Colonic mucosa (tissue), 4 donors: ENCODE results near the gene HRAS. TPM values are rescaled to one million over a fixed set of nuclear protein-coding genes. Genes with fewer than 3 reads are reported as not detected.

ENCODE experiments used
- DNase-seq: peaks from one replicate; pipeline ENCODE4 v3.0.0-alpha.2; 2020
- H3K27ac ChIP-seq: fragments of 200-600 bp; one replicate; pipeline ENCODE4 v1.8.0; 2021
- H3K27me3 ChIP-seq: fragments of 200-600 bp; one replicate; pipeline ENCODE4 v1.8.0; 2021
- H3K36me3 ChIP-seq: fragments of 200-600 bp; one replicate; pipeline ENCODE4 v1.8.0; 2021
- H3K4me1 ChIP-seq: fragments of 200-600 bp; one replicate; pipeline ENCODE4 v1.8.0; 2021; ENCODE audit warnings: mild to moderate bottlenecking
- H3K4me3 ChIP-seq: fragments of 200-600 bp; one replicate; pipeline ENCODE4 v1.8.0; 2021
- H3K9ac ChIP-seq, 2 donors: one replicate each; pipeline ENCODE4 v1.7.0; 2013; ENCODE audit warnings: control low read depth in 2 of 2, low read depth in 2 of 2, low read length in 2 of 2
- H3K9me3 ChIP-seq: fragments of 200-600 bp; one replicate; pipeline ENCODE4 v1.8.0; 2021
- CTCF ChIP-seq: fragments of 200-600 bp; IDR thresholded peaks from one replicate; pipeline ENCODE4 v1.8.0; 2022; ENCODE audit warnings: antibody characterized with exemption, mild to moderate bottlenecking
- intact Hi-C: fragments of 100-400 bp; cut with DNase I; formaldehyde crosslinking; loops from one replicate; pipeline ENCODE4 v1.14.1; 2022
- total RNA-seq, 2 donors: library from RNA; stranded (reverse); fragmentation: NEBNext Ultra II Directional in 1 of 2; extraction: Animal tissue kit (Norgen Biotek cat#: 25700) in 1 of 2; gene quantifications; one replicate each; pipeline ENCODE4 v1.2.1, GENCODE V29; 2021
- donor health status: healthy.
- donor health status: DM: no; HTN: no; CAD: no.
- donor health status: DM: no; HTN: no; CAD: no.

The HRAS gene
- total RNA-seq, 2 donors from 2014 or later = 38.4 to 67.0 TPM

GRCh38 chr11:498297-499181 lies 36.8 kb downstream of the HRAS start:
- H3K4me1 ChIP-seq = no peaks in the 10 kb centered on the region
- no peak for TF ChIP-seq CTCF
- H3K4me3 ChIP-seq = no peak overlapping the region
- intact Hi-C loops = no loop called here
- no peaks in the 10 kb centered on the region for H3K9me3 ChIP-seq
- H3K27ac ChIP-seq = no peak overlapping the region
- no peak overlapping the region for H3K9ac ChIP-seq
- H3K36me3 ChIP-seq = peaks cover 36% of the 10 kb centered on the region
- DNase-seq = no peak
- H3K27me3 ChIP-seq = no peaks in the 10 kb centered on the region

GRCh38 chr11:497565-498296 lies 37.6 kb downstream of the HRAS start:
- no peak for TF ChIP-seq CTCF
- Histone ChIP-seq H3K27ac (no peak overlapping the region), H3K4me3 (no peak overlapping the region), H3K4me1 (no peaks in the 10 kb centered on the region), H3K36me3 (peaks cover 36% of the 10 kb centered on the region), H3K27me3 (no peaks in the 10 kb centered on the region), H3K9me3 (no peaks in the 10 kb centered on the region), H3K9ac (no peak overlapping the region)
- DNase-seq = no peak
- intact Hi-C loops = no loop called here

GRCh38 chr11:496834-497564 lies 38.4 kb downstream of the HRAS start:
- intact Hi-C loops = no loop called here
- no peak overlapping the region for H3K27ac ChIP-seq
- peaks cover 36% of the 10 kb centered on the region for H3K36me3 ChIP-seq
- no peaks in the 10 kb centered on the region for H3K9me3 ChIP-seq
- no peak overlapping the region for H3K9ac ChIP-seq
- DNase-seq = no peak
- TF ChIP-seq CTCF = no peak
- no peak overlapping the region for H3K4me3 ChIP-seq
- no peaks in the 10 kb centered on the region for H3K27me3 ChIP-seq
- no peaks in the 10 kb centered on the region for H3K4me1 ChIP-seq

GRCh38 chr11:495537-495931 lies 39.8 kb downstream of the HRAS start:
- no peak for TF ChIP-seq CTCF
- Histone ChIP-seq H3K27ac (no peak overlapping the region), H3K9ac (no peak overlapping the region), H3K27me3 (no peaks in the 10 kb centered on the region), H3K9me3 (no peaks in the 10 kb centered on the region), H3K36me3 (peaks cover 36% of the 10 kb centered on the region), H3K4me1 (no peaks in the 10 kb centered on the region), H3K4me3 (no peak overlapping the region)
- intact Hi-C loops = no loop called here
- no peak for DNase-seq

GRCh38 chr11:494761-495536 lies 40.4 kb downstream of the HRAS start:
- Histone ChIP-seq H3K4me3 (no peak overlapping the region), H3K27me3 (no peaks in the 10 kb centered on the region), H3K27ac (no peak overlapping the region), H3K36me3 (peaks cover 33% of the 10 kb centered on the region), H3K9ac (no peak overlapping the region), H3K9me3 (no peaks in the 10 kb centered on the region), H3K4me1 (no peaks in the 10 kb centered on the region)
- no peak for TF ChIP-seq CTCF
- intact Hi-C loops = no loop called here
- DNase-seq = no peak
